ENCODE results near the gene RPL18A.
"Not testable (repeated sequence)": the region's sequence is repeated elsewhere in the genome, so short reads cannot be mapped to it uniquely, and the experiment has no call there.

Gene RPL18A

GRCh38 chr19:17866964-17867486 lies 7.3 kb downstream of the RPL18A start:
- no peak for DNase-seq

DNA sequence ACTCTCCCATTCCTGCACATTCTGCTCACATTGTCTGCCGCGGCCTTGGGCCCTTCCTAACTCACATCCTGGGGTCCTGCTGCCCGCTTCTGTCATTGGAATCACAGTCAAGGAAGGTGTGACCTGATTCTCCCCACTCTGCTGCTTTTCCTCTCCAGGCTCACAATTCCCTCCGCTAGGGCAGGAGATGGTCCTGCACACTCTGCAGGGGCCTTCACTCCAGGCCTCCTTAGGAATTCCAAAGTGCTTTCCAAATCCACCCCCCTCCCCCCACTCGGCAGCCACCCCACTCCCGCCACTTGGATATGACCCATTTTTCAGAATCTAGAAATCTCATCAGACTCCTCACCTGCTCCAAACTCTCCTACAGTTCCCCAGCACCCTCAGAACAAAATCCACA lies 9.0 kb downstream of the RPL18A start:
- DNase-seq = no peak

GRCh38 chr19:17869114-17869608 lies 9.5 kb downstream of the RPL18A start:
- no peak for DNase-seq

DNA sequence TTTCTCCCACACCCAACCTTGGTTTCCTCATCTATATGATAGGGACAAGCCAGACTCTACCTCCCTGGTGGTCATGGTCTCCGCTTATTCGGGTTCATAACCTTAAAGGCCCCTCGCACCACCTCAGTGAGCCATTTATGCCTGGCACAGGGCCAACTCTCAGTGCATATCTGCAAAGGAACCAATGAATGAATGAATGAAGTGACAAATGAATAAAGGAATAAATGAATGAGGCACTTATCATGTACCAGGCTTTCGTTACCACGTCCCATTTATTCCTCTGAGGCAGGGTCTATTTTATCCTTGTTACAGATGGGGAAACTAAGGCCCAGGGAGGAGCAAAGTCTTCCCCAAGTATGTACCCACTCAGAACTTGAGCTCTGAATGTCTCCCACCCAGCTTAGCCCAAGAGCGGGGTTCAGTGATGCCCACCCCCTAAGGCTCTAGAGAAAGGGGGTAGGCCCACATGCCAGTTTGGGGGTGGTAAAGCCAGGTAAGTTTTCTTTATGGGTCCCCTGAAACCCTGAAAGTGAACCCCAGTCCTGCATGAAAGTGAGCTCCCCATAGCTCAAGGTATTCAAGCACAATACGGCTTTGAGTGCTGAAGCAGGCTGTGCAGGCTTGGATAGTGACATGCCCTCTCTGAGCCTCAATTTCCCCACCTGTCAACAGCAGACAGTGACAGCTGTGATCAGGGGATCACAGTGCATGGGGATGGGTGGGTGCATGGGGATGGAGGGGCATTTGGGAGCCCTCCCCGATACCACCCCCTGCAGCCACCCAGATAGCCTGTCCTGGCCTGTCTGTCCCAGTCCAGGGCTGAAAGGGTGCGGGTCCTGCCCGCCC lies 11.5 kb downstream of the RPL18A start:
- DNase-seq = no peak

DNA sequence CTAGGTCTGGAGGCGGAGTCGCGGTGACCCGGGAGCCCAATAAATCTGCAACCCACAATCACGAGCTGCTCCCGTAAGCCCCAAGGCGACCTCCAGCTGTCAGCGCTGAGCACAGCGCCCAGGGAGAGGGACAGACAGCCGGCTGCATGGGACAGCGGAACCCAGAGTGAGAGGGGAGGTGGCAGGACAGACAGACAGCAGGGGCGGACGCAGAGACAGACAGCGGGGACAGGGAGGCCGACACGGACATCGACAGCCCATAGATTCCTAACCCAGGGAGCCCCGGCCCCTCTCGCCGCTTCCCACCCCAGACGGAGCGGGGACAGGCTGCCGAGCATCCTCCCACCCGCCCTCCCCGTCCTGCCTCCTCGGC lies 12.2 kb downstream of the RPL18A start, which contains the start of gene SLC5A5:
TSS of gene SLC5A5 (plus strand) at position 68 of the 373 bp plus-strand sequence. CDS start 375 bp downstream, outside the sequence.
- no peak for DNase-seq

DNA sequence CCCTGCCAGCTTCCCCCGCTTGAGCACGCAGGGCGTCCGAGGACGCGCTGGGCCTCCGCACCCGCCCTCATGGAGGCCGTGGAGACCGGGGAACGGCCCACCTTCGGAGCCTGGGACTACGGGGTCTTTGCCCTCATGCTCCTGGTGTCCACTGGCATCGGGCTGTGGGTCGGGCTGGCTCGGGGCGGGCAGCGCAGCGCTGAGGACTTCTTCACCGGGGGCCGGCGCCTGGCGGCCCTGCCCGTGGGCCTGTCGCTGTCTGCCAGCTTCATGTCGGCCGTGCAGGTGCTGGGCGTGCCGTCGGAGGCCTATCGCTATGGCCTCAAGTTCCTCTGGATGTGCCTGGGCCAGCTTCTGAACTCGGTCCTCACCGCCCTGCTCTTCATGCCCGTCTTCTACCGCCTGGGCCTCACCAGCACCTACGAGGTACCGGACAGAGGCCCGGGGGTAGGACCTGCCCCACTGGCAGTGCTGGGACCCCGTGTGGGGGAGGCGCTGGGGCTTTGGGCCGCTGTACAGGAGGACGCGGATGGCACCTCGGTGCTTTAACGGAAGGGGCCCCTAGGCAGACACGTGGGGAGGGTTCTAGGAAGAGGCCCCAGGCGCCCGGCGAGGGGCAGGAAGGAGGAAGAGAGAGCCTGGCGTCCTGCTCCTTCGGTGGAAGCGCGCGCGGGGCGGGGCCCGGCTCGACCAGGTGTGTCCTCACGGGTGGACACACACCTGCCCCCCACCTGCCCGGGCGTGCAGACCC lies 12.7 kb downstream of the RPL18A start:
- no peak for DNase-seq

- DNase-seq = peak in 1 of 2 experiments; percentile 7
These were observed 14.4 kb downstream of the RPL18A start for GRCh38 chr19:17873786-17874757.

GRCh38 chr19:17874758-17875135 lies 15.0 kb downstream of the RPL18A start:
- DNase-seq = no peak

GRCh38 chr19:17877696-17878095 lies 18.0 kb downstream of the RPL18A start:
- no peak for DNase-seq

- DNase-seq = no peak
These were observed 19.8 kb downstream of the RPL18A start for GRCh38 chr19:17879466-17879865.

GRCh38 chr19:17881701-17882100 lies 22.0 kb downstream of the RPL18A start:
- peak in 1 of 2 experiments; percentile 22 for DNase-seq

DNA sequence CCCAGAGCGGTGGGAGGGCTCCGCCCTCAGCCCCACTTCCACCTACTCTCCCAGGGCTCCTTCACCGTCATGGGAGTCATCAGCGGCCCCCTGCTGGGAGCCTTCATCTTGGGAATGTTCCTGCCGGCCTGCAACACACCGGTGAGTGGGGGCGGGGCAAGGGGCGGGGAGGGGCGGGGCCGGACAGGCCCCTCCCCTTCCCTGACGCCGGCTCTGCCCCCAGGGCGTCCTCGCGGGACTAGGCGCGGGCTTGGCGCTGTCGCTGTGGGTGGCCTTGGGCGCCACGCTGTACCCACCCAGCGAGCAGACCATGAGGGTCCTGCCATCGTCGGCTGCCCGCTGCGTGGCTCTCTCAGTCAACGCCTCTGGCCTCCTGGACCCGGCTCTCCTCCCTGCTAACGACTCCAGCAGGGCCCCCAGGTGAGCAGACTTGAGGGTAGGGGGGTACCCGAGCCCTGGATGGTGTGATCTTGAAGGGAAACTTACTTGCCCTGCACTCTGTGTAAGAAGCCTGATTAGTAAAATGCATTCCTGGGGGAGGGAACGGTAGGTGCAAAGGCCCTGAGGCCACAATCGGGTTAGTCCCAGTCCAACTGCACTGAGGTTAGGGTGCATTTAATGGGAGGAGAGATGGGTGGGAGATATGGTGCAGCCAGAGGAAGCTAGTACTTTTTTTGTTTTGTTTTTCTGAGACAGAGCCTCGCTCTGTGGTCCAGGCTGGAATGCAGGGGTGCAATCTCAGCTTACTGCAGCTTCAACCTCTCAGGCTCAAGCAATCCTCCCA lies 24.1 kb downstream of the RPL18A start:
- no peak for DNase-seq

GRCh38 chr19:17886515-17886914 lies 26.8 kb downstream of the RPL18A start:
- no peak for DNase-seq

GRCh38 chr19:17887221-17887620 lies 27.5 kb downstream of the RPL18A start:
- not testable (repeated sequence) for DNase-seq

- no peak for DNase-seq
These were observed 28.6 kb downstream of the RPL18A start for GRCh38 chr19:17888260-17888659.

DNA sequence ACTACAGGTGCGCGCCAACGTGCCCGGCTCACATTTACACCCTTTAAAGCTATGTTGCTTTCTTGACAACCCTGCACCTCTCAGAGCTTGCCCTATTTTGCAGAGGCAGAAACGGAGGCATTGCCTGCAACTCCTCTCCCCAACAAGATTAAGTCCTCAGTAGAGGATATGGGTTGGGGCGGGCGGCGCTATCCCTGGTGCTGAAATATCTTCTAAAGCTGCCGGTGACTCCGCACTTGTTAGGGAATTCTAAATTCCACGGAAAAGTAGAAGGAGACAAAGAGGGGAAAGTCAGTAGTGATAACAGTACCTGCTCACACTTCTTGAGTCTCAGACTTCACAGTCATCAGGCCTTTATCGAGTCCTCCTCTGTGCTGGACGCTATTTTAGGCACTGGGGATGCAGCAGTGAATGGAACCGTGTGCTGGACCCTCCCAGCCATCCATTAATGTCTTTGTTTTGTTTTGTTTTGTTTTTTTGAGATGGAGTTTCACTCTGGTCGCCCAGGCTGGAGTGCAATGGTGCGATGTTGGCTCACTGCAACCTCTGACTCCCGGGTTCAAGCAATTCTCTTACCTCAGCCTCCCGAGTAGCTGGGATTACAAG lies 30.0 kb downstream of the RPL18A start:
- DNase-seq = no peak

DNA sequence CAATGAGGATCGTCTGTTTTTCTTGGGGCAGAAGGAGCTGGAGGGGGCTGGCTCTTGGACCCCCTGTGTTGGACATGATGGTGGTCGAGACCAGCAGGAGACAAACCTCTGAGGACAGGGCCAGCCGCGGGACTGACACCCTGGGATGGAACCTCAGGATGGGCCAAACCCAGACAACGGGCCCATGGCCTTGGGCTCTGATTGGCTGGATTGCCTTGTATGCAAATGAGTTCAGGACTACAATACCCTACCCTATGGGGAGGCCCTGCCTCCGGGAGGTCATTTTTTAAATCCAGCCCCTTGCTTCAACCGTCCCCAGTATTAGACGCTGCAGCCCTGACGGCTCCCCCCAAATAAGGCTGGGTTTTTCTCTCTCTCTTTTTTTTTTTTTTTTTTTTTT lies 34.1 kb downstream of the RPL18A start:
- no peak for DNase-seq

DNA sequence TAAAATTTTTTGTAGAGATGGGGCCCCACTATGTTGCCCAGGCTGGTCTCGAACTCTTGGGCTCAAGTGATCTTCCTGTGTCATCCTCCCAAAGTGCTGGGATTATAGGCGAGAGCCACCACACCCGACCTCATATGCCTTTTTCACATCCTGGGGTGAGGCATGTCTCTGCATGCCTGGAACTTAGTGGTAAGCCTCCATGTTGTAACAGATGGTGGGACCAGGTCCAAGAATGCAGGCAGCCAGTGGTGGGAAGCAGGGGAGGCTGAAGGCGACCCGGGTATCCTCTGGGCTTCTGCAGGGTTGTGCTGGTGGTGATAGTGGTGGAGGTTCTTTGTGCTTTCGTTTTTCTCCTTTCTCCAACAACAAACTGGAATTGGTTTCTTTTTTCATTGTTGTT lies 43.0 kb downstream of the RPL18A start:
- no peak for DNase-seq

GRCh38 chr19:17908244-17908643 lies 48.5 kb downstream of the RPL18A start:
- DNase-seq = no peak

GRCh38 chr19:17909003-17909732 lies 49.5 kb downstream of the RPL18A start:
- no peak for DNase-seq
